Right renal cortex interstitium (tissue), 3 donors: ENCODE measurements around the gene PRAMEF13. TPM values are rescaled to one million over a fixed set of nuclear protein-coding genes. Genes with fewer than 3 reads are reported as not detected.
"Not testable (repeated sequence)": the region's sequence is repeated elsewhere in the genome, so short reads cannot be mapped to it uniquely, and the experiment has no call there.

Experiments
- DNase-seq, 3 donors: peaks; one replicate each; pipeline ENCODE4 v3.0.0-alpha.2; 2013; ENCODE audit warnings: low read depth in 3 of 3, low spot score in 2 of 3
- polyA plus RNA-seq, 3 donors: library from polyadenylated mRNA; unstranded; fragments of 120-200 nt; gene quantifications; one replicate each; pipeline ENCODE4 v1.2.1, GENCODE V29; 2013; ENCODE audit not compliant: insufficient read length in 3 of 3

Gene PRAMEF13
- polyA plus RNA-seq, 3 donors = not detected

DNA sequence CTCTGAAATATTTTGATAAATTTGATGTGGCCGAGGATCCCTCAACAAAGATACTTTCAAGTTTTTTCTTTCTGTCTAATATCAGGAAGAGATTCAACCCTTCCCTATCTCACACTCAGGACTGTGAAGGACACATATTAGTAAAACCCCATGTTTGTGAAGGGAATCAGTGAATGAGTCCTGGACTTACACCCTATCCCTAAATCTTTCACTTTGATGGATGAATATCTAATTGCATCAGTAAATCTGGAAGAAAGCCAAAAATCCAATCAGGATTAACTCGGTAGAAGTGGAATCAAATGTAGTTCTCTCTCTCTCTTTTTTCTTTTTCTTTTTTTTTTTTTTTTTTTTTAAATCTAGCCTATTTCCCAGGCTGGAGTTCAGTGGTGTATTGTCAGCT, 29.7 kb downstream of the PRAMEF13 start, which contains the start of gene PRAMEF9:
Gene PRAMEF9 (plus strand): TSS at position 301 of the 400 bp plus-strand sequence. CDS start 3,433 bp downstream, outside the sequence.
- DNase-seq = not testable (repeated sequence)

DNA sequence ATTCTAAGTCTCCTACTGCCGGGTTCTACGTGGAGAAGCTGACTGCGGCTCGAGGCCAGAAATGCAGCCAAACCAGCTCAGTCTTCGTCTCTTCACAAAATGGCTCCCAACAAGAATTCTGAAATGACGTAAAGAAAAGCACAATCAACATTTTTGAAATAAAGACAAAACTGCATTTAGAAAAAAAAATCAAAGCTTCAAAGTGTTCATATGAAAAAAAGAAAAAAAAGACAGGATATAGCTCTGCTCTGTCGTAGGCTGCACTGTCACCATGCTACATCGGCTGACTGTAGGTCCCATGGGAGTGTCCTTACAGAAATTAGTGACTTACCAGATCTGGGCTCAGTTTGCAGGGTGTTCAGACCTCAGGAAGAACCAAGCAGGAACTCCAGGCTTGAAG, 35.7 kb downstream of the PRAMEF13 start, which contains the start of gene HNRNPCL4:
Gene HNRNPCL4 (minus strand): TSS at position 101 of the 400 bp plus-strand sequence. CDS start 164 bp downstream, outside the sequence.
- not testable (repeated sequence) for DNase-seq

DNA sequence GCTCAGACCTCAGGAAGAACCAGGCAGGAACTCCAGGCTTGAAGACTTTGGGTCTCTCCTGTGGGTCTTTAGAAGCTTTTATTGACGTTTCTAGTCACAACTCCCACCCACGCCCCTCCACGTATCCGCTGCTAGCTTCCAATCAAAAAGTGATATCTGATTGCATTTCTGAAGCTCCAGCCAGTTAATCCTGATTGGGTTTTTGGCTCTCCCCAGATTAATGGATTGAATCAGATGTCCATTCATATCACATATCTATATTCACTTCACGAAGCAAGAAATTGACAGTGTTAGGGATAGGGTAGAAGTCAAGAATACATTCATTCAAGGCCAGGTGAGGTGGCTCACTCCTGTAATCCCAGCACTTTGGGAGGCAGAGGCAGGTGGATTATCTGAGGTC, 45.3 kb downstream of the PRAMEF13 start, which contains the start of gene PRAMEF26:
Gene PRAMEF26 (minus strand): TSS at position 101 of the 400 bp plus-strand sequence. CDS start 2,914 bp downstream, outside the sequence.
- DNase-seq = not testable (repeated sequence)

Other genes starting within 250 kb of the PRAMEF13 start
- gene PRAMEF27, start 144.8 kb downstream of the PRAMEF13 start, polyA plus RNA-seq = not detected
- gene HNRNPCL3, start 140.6 kb downstream of the PRAMEF13 start, polyA plus RNA-seq = not detected
- not detected for gene PRAMEF25, start 130.6 kb downstream of the PRAMEF13 start, polyA plus RNA-seq
- gene HNRNPCL2, start 84.6 kb downstream of the PRAMEF13 start, polyA plus RNA-seq = under 1 TPM; 0.31 to 0.46 (median 0.39) TPM
- not detected for gene PRAMEF26, start 45.4 kb downstream of the PRAMEF13 start, polyA plus RNA-seq
- gene HNRNPCL4, start 35.8 kb downstream of the PRAMEF13 start, polyA plus RNA-seq = under 1 TPM in 1 of 3 donors, not detected in 2; 0.21 TPM
- not detected for gene PRAMEF9, start 29.6 kb downstream of the PRAMEF13 start, polyA plus RNA-seq
- not detected for gene PRAMEF18, start 24.7 kb upstream of the PRAMEF13 start, polyA plus RNA-seq
- not detected for gene PRAMEF5, start 52.8 kb upstream of the PRAMEF13 start, polyA plus RNA-seq
- gene PRAMEF8, start 83.7 kb upstream of the PRAMEF13 start, polyA plus RNA-seq = not detected
- not detected for gene PRAMEF33, start 102.1 kb upstream of the PRAMEF13 start, polyA plus RNA-seq
- gene PRAMEF15, start 114.2 kb upstream of the PRAMEF13 start, polyA plus RNA-seq = not detected
- not detected for gene PRAMEF14, start 145.7 kb upstream of the PRAMEF13 start, polyA plus RNA-seq
- not detected for gene PRAMEF19, start 170.5 kb upstream of the PRAMEF13 start, polyA plus RNA-seq
- gene PRAMEF17, start 188.2 kb upstream of the PRAMEF13 start, polyA plus RNA-seq = not detected
- gene PRAMEF20, start 209.0 kb upstream of the PRAMEF13 start, polyA plus RNA-seq = not detected